K562 (cell line): ENCODE data around the gene CTSH. TPM values are rescaled to one million over a fixed set of nuclear protein-coding genes. Genes with fewer than 3 reads are reported as not detected.

ENCODE experiments used
- ARID2 ChIP-seq: fragments of 450-650 bp; IDR thresholded peaks from 2 replicates; pipeline ENCODE4 v1.6.1; 2017; ENCODE audit warnings: antibody characterized with exemption, mild to moderate bottlenecking
- BCL6 ChIP-seq: fragments of 250-450 bp; sonication (Bioruptor Pico); IDR thresholded peaks from 2 replicates; pipeline ENCODE4 v1.4.0; 2020
- ELF1 ChIP-seq: fragments of 200-800 bp; sonication (Bioruptor generic); IDR thresholded peaks from 2 replicates; pipeline ENCODE4 v1.6.1; 2016; ENCODE audit warnings: missing genetic modification characterization, missing compliant biosample characterization
- ELF4 ChIP-seq: fragments of 450-650 bp; formaldehyde crosslinking; IDR thresholded peaks from 2 replicates; pipeline ENCODE4 v1.4.0; 2022; ENCODE audit warnings: missing genetic modification characterization
- HNRNPK ChIP-seq: fragments of 200-400 bp; formaldehyde crosslinking; IDR thresholded peaks from one replicate; pipeline ENCODE4 v1.6.1; 2018; ENCODE audit warnings: mild to moderate bottlenecking, low read depth, low read length; ENCODE audit not compliant: poor library complexity, severe bottlenecking
- KAT7 ChIP-seq: sonication (generic); formaldehyde crosslinking; IDR thresholded peaks from 2 replicates; pipeline ENCODE4 v1.8.0; 2022; ENCODE audit warnings: missing genetic modification reagents, mild to moderate bottlenecking, borderline replicate concordance
- MEIS2 ChIP-seq: fragments of 450-650 bp; IDR thresholded peaks from 2 replicates; pipeline ENCODE4 v1.6.1; 2014; ENCODE audit warnings: mild to moderate bottlenecking; ENCODE audit not compliant: partially characterized antibody
- NCOA2 ChIP-seq, 2 experiments: fragments of 450-650 bp; IDR thresholded peaks; 2 replicates each; pipeline ENCODE4 v1.6.1; 2018; ENCODE audit warnings: mild to moderate bottlenecking in 2 of 2, moderate library complexity in 1 of 2; ENCODE audit not compliant: partially characterized antibody in 2 of 2
- POLR3A ChIP-seq: IDR thresholded peaks from 2 replicates; pipeline ENCODE4 v1.6.1; 2011; ENCODE audit warnings: borderline replicate concordance, mild to moderate bottlenecking, moderate library complexity; ENCODE audit not compliant: insufficient read length, insufficient read depth; ENCODE audit errors: extremely low read depth
- RBM14 ChIP-seq: fragments of 200-400 bp; formaldehyde crosslinking; IDR thresholded peaks from 2 replicates; pipeline ENCODE4 v1.6.1; 2018; ENCODE audit warnings: low read depth, mild to moderate bottlenecking, low read length, moderate library complexity, borderline replicate concordance; ENCODE audit not compliant: insufficient read depth
- RFX1 ChIP-seq: fragments of 450-650 bp; IDR thresholded peaks from 2 replicates; pipeline ENCODE4 v1.6.1; 2016; ENCODE audit warnings: mild to moderate bottlenecking, moderate library complexity
- SMC3 ChIP-seq: conservative IDR thresholded peaks from 2 replicates; pipeline ENCODE4 v1.6.1; 2011; ENCODE audit warnings: low read depth, low read length, improper control_type of control experiment; ENCODE audit not compliant: insufficient read depth
- STAT5B ChIP-seq: fragments of 250-450 bp; sonication (Bioruptor Pico); IDR thresholded peaks from 2 replicates; pipeline ENCODE4 v1.8.0; 2021; ENCODE audit warnings: mild to moderate bottlenecking, inconsistent platforms
- ZNF311 ChIP-seq: fragments of 250-450 bp; sonication (Bioruptor Pico); IDR thresholded peaks from 2 replicates; pipeline ENCODE4 v1.4.0; 2020; ENCODE audit warnings: mild to moderate bottlenecking, moderate library complexity
- polyA plus RNA-seq, 8 experiments: library from polyadenylated mRNA; depleted of rRNA in 4 of 8; stranded (reverse) in 5 of 8; unstranded in 3 of 8; fragments of >200 nt; fragmentation: Nextera tagmentation in 2 of 8; fragmentation: Illumina TruSeq in 1 of 8; extraction: Ambion mirVana in 2 of 8; extraction: Trizol in 1 of 8; gene quantifications; 2 replicates each; pipeline versions ENCODE4 v1.2.1 to v1.2.3, GENCODE V29; 2011 to 2014; ENCODE audit warnings: inconsistent platforms in 1 of 8, missing spikeins in 1 of 8
- total RNA-seq, 7 experiments: library from RNA; depleted of rRNA in 6 of 7; stranded (reverse); fragments of >200 nt in 6 of 7; fragmentation: Illumina TruSeq in 2 of 7; extraction: Trizol in 2 of 7; gene quantifications; 2 replicates each; pipeline versions ENCODE4 v1.2.1 to v1.2.3, GENCODE V29; 2011 to 2021; ENCODE audit warnings: low replicate concordance in 1 of 7
- TF ChIP-seq, protein P1 (sequence below): sonication (generic); formaldehyde crosslinking; IDR thresholded peaks from 2 replicates; pipeline ENCODE4 v1.8.0; 2022; ENCODE audit warnings: mild to moderate bottlenecking, missing genetic modification reagents
- TF ChIP-seq, protein P2 (sequence below): sonication (generic); formaldehyde crosslinking; IDR thresholded peaks from 2 replicates; pipeline ENCODE4 v1.8.0; 2022; ENCODE audit warnings: mild to moderate bottlenecking, missing genetic modification reagents, borderline replicate concordance
- TF ChIP-seq, protein P3 (sequence below): fragments of 250-450 bp; sonication (Bioruptor Pico); IDR thresholded peaks from 2 replicates; pipeline ENCODE4 v1.5.0; 2020; ENCODE audit warnings: mild to moderate bottlenecking

The CTSH gene
- total and polyA plus RNA-seq, 9 of the 15 experiments (the other 6 are each of a cell fraction or from before 2014, with no cell fraction given), result 15.0 to 462 (median 173) TPM

DNA sequence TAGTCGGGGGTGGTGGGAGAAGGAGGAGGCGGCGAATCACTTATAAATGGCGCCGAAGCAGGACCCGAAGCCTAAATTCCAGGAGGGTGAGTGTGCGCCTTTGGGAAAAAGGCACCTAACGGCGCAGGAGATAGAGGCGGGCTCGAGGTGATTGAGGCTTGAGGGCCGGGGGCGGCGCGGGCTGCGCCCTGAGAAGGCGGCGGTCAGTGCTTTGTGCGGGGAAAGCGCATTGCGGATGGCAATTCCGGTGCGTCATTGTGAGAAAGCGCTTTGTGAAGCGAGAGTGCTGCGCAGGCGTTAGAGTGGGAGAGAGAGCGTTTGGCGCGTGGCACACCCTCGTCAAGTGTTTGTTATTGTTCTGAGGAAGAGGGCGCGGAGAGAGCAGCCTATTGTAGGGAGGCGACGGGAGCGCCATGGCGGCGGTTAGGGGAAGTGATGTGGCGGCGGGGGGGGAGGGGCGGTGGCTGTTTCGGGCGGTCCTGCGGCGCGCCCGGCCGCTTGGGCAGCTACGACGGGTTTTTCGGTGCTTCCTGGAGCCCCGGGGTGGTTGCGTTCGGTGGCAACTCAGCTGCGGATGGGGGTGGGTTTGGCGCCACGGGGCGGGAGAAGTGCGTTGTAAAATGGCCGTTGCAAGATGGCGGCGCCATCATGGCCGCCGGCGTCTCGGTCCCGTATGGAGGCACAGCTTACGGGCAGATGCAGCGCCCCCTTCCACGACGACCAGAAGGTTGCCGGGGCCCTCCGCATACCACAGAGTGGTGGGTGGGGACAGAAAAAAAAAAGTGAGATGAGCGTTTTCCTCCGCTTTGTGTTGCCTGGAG lies 71.7 kb downstream of the CTSH start (continued):
- TF ChIP-seq KAT7 (CRISPR knock-in tag) (no peak; the same call in 1 of the 2 replicates), HNRNPK (no peak), ZNF311 (no peak), STAT5B (CRISPR knock-in tag) (no peak), MEIS2 (no peak), RBM14 (peak; percentile 93; the same call in 1 of the 2 replicates), NCOA2 (IDR thresholded peaks at IDR 0.05; ENCODE audit: partially characterized antibody in 2 of 2) (no peak), RFX1 (no peak), ELF4 (no peak), ARID2 (peak; percentile 52; the same call in 1 of the 2 replicates), SMC3 (no peak), ELF1 (tag) (peak; percentile 48; the same call in 1 of the 2 replicates), POLR3A (no peak), BCL6 (CRISPR knock-in tag) (0 out of 2 replicates have a peak, but pooled peaks have one; percentile 33)
- TF ChIP-seq, protein P1, sequence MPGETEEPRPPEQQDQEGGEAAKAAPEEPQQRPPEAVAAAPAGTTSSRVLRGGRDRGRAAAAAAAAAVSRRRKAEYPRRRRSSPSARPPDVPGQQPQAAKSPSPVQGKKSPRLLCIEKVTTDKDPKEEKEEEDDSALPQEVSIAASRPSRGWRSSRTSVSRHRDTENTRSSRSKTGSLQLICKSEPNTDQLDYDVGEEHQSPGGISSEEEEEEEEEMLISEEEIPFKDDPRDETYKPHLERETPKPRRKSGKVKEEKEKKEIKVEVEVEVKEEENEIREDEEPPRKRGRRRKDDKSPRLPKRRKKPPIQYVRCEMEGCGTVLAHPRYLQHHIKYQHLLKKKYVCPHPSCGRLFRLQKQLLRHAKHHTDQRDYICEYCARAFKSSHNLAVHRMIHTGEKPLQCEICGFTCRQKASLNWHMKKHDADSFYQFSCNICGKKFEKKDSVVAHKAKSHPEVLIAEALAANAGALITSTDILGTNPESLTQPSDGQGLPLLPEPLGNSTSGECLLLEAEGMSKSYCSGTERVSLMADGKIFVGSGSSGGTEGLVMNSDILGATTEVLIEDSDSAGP, result no peak
- TF ChIP-seq, protein P2, sequence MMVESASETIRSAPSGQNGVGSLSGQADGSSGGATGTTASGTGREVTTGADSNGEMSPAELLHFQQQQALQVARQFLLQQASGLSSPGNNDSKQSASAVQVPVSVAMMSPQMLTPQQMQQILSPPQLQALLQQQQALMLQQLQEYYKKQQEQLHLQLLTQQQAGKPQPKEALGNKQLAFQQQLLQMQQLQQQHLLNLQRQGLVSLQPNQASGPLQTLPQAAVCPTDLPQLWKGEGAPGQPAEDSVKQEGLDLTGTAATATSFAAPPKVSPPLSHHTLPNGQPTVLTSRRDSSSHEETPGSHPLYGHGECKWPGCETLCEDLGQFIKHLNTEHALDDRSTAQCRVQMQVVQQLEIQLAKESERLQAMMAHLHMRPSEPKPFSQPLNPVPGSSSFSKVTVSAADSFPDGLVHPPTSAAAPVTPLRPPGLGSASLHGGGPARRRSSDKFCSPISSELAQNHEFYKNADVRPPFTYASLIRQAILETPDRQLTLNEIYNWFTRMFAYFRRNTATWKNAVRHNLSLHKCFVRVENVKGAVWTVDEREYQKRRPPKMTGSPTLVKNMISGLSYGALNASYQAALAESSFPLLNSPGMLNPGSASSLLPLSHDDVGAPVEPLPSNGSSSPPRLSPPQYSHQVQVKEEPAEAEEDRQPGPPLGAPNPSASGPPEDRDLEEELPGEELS (CRISPR knock-in tag), result no peak
- TF ChIP-seq, protein P3, sequence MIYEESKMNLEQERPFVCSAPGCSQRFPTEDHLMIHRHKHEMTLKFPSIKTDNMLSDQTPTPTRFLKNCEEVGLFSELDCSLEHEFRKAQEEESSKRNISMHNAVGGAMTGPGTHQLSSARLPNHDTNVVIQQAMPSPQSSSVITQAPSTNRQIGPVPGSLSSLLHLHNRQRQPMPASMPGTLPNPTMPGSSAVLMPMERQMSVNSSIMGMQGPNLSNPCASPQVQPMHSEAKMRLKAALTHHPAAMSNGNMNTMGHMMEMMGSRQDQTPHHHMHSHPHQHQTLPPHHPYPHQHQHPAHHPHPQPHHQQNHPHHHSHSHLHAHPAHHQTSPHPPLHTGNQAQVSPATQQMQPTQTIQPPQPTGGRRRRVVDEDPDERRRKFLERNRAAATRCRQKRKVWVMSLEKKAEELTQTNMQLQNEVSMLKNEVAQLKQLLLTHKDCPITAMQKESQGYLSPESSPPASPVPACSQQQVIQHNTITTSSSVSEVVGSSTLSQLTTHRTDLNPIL (CRISPR knock-in tag), result peak; percentile 18; the same call in 1 of the 2 replicates
